Ovary (tissue), 3 donors: ENCODE data around the gene GAREM2.

Experiments used
- CTCF ChIP-seq, 3 donors: fragments of 450-650 bp in 2 of 3; fragments of 200-600 bp in 1 of 3; IDR thresholded peaks; one replicate each; pipeline versions ENCODE4 v1.5.1 to v1.8.0; 2016 to 2022; ENCODE audit warnings: antibody characterized with exemption in 3 of 3, mild to moderate bottlenecking in 1 of 3
- POLR2A ChIP-seq: fragments of 450-650 bp; IDR thresholded peaks from one replicate; pipeline ENCODE4 v1.6.1; 2017; ENCODE audit warnings: antibody characterized with exemption, mild to moderate bottlenecking, moderate library complexity
- donor health status: DM: no; HTN: no; CAD: no.

GRCh38 chr2:26161926-26162325, 11.0 kb upstream of the GAREM2 start:
- no peak for TF ChIP-seq CTCF (IDR thresholded peaks at IDR 0.05)
- TF ChIP-seq POLR2A = no peak
